WTC11 (cell line): ENCODE measurements around the gene RNASET2.

Experiments
- CTCF ChIP-seq: fragments of 200-600 bp; IDR thresholded peaks from 2 replicates; pipeline ENCODE4 v1.8.0; 2022; ENCODE audit warnings: antibody characterized with exemption
- ESRRA ChIP-seq: sonication (generic); formaldehyde crosslinking; IDR thresholded peaks from 2 replicates; pipeline ENCODE4 v1.8.1; 2022; ENCODE audit warnings: mild to moderate bottlenecking, missing genetic modification reagents, borderline replicate concordance

GRCh38 chr6:166908811-166909210 lies 47.5 kb downstream of the RNASET2 start:
- TF ChIP-seq CTCF (no peak), ESRRA (CRISPR knock-in tag) (no peak)
